ENCODE measurements around the gene SLC15A4. TPM values are rescaled to one million over a fixed set of nuclear protein-coding genes. Genes with fewer than 3 reads are reported as not detected.

SLC15A4 gene
- total RNA-seq, 4 donors from 2014 or later, result 37.5 to 43.0 (median 39.6) TPM

- intact Hi-C loops (cut with DNase I), result no loop called here
- H3K9me3 ChIP-seq, result peaks cover 0 to 4% (median 0%) of the 10 kb centered on the region in 4 donors
- TF ChIP-seq POLR2AphosphoS5 (IDR thresholded peaks at IDR 0.05) (no peak), POLR2A (IDR thresholded peaks at IDR 0.05; ENCODE audit: low read depth) (no peak), EP300 (IDR thresholded peaks at IDR 0.05) (no peak), CTCF (IDR thresholded peaks at IDR 0.05) (no peak)
- DNase-seq (ENCODE audit: extremely low spot score), result no peak
- no peaks in the 10 kb centered on the region for H3K36me3 ChIP-seq
- no peak overlapping the region for H3K4me3 ChIP-seq
- no peaks in the 10 kb centered on the region for H3K27me3 ChIP-seq
- H3K4me1 ChIP-seq, result no peaks in the 10 kb centered on the region
- WGBS, result 89% methylated on average over 5 of the region's 5 CpGs
- no peak overlapping the region for H3K27ac ChIP-seq (replicated peaks in 1 of 4)
Measured at GRCh38 chr12:128752386-128752785, 71.4 kb downstream of the SLC15A4 start.

DNA sequence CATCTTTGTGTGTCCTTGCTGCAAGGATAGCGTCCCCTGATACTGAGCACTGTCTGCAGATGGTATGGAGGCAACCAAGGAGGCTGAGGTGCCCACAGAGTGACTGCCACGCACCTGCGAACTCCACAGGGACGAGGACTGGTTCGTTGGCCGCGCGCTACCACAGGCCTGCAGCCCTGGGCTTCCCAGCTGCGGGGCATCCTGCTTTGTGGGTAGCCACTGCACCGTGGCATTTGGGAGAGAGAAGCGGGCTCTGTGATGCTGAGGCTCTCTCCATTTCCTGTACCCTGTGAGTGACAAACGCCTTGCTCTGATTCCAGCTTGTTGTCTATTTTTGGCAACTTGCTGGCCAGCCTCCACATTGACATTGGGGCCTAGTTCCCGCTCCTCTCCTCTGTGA is 76.3 kb downstream of the SLC15A4 start:
- Histone ChIP-seq H3K36me3 (no peaks in the 10 kb centered on the region), H3K4me1 (peaks cover 0 to 17% (median 10%) of the 10 kb centered on the region in 4 donors), H3K9me3 (no peaks in the 10 kb centered on the region), H3K27ac (replicated peaks in 1 of 4) (no peak overlapping the region), H3K27me3 (no peaks in the 10 kb centered on the region), H3K4me3 (no peak overlapping the region)
- WGBS, result 70% methylated on average over 6 of the region's 13 CpGs
- TF ChIP-seq POLR2A (IDR thresholded peaks at IDR 0.05; ENCODE audit: low read depth), result no peak
- TF ChIP-seq CTCF (IDR thresholded peaks at IDR 0.05), result no peak
- TF ChIP-seq EP300 (IDR thresholded peaks at IDR 0.05), result no peak
- intact Hi-C loops (cut with DNase I), result no loop called here
- no peak for DNase-seq (ENCODE audit: extremely low spot score)

DNA sequence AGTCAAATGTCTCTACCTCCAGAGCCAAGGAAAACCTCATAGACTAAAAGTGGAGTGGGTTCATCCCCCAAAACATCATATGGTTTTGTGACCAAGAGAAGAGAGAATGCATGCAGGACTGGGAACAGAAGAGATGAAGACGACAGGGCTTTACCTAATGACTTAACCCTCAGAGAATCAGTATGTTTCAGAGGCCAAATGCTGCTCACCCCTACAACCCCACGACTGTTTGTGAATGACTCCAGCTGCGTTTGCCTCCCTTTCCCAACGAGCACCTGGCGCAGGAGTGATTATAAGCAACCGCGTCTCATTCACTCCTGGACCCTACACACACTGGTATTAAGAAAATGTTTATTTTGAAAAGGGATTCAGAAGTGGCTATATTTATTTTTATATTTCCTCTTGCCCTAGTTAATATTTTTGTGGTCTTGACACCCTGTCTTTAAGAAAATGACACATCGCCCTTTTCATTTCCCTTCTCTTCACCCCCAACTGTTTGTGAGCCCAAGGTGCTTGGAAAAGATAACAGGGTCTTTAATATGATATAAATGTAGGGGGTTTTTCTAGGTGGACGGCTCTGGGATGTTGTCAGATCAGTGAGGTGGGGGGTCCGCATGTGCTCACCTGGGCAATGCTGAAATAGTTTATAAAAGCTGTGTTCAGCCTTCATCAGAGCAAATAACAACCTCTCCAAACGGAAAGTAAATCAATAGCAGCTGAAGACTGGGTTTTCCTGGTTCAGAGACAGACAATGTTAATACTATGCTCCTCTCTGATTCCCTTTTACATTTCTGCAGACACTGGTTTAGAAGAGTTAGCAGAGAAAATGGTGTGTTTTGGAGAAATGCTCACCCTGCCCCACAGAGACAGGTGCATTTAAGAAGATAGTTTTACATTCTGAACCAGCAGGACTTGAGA is 77.7 kb downstream of the SLC15A4 start:
- no peak for DNase-seq (ENCODE audit: extremely low spot score)
- no peak overlapping the region for H3K27ac ChIP-seq (replicated peaks in 1 of 4)

GRCh38 chr12:128743916-128744315 is 79.8 kb downstream of the SLC15A4 start:
- Histone ChIP-seq H3K36me3 (no peaks in the 10 kb centered on the region), H3K9me3 (no peaks in the 10 kb centered on the region), H3K27me3 (no peaks in the 10 kb centered on the region), H3K27ac (replicated peaks in 1 of 4) (peak overlapping the region in 3 of 4 donors; percentile 35 to 59 (median 59)), H3K4me3 (no peak overlapping the region), H3K4me1 (peaks cover 0 to 17% (median 10%) of the 10 kb centered on the region in 4 donors)
- intact Hi-C loops (cut with DNase I), result no loop called here
- 68% methylated on average over 7 of the region's 7 CpGs for WGBS
- TF ChIP-seq EP300 (IDR thresholded peaks at IDR 0.05) (no peak), CTCF (IDR thresholded peaks at IDR 0.05) (no peak), POLR2AphosphoS5 (IDR thresholded peaks at IDR 0.05) (no peak), POLR2A (IDR thresholded peaks at IDR 0.05; ENCODE audit: low read depth) (no peak)
- no peak for DNase-seq (ENCODE audit: extremely low spot score)

More for the DNA sequence above, 77.7 kb downstream of the SLC15A4 start:
- H3K4me1 ChIP-seq, result peaks cover 0 to 17% (median 10%) of the 10 kb centered on the region in 4 donors
- H3K9me3 ChIP-seq, result no peaks in the 10 kb centered on the region
- intact Hi-C loops (cut with DNase I), result no loop called here
- TF ChIP-seq POLR2AphosphoS5 (IDR thresholded peaks at IDR 0.05) (no peak), CTCF (IDR thresholded peaks at IDR 0.05) (no peak), POLR2A (IDR thresholded peaks at IDR 0.05; ENCODE audit: low read depth) (no peak), EP300 (IDR thresholded peaks at IDR 0.05) (no peak)
- WGBS, result 60% methylated on average over 11 of the region's 11 CpGs
- H3K4me3 ChIP-seq, result no peak overlapping the region
- no peaks in the 10 kb centered on the region for H3K36me3 ChIP-seq
- H3K27me3 ChIP-seq, result no peaks in the 10 kb centered on the region

Other genes with a start within 250 kb of the SLC15A4 start
- 1 to 10 TPM in 1 of 4 donors, under 1 TPM in 3; under 0.01 to 1.5 (median 0.32) TPM for gene GLT1D1, start 29.5 kb upstream of the SLC15A4 start, total RNA-seq